ENCODE measurements around the gene CABLES1.

DNA sequence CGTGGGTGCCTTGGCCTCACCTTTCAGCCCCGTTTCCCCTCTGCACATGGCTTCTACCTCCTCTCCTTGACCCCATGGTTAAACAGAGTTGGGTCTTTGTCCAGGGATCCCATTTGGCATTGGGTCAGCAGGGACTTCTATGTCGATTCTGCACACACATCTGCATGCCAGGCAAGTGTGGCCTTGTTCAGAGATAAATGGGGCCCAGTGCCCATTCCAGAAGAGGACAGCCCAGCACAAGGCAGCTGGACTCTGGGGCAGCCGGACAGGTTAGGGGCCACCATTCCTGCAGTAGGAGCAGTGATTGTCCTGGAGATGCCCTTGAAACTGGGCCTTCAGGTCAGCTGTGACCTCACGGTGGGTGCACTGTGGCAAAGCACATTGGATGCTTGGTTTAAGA, 13.1 kb downstream of the CABLES1 start:
- TF ChIP-seq CTCF (IDR thresholded peaks at IDR 0.05) (no peak), POLR2A (IDR thresholded peaks at IDR 0.05) (no peak)

Measured in Peyer's patch (tissue), 4 donors.